IPS-18a (cell line): Measurements from ENCODE around the gene FTSJ3.
A peak's percentile ranks its signal among the peaks of the same experiment; 100 is the strongest.

Experiments
- H3K27ac ChIP-seq: one replicate; pipeline ENCODE4 v1.5.1; 2013; ENCODE audit warnings: low read length
- H3K27me3 ChIP-seq: one replicate; pipeline ENCODE4 v1.6.1; 2013; ENCODE audit warnings: mild to moderate bottlenecking, low read length; ENCODE audit not compliant: control insufficient read depth, insufficient read depth
- H3K36me3 ChIP-seq: one replicate; pipeline ENCODE4 v1.6.1; 2013; ENCODE audit warnings: low read depth, low read length; ENCODE audit not compliant: control insufficient read depth
- H3K4me1 ChIP-seq: one replicate; pipeline ENCODE4 v1.6.1; 2013; ENCODE audit warnings: low read depth, low read length; ENCODE audit not compliant: control insufficient read depth
- H3K4me3 ChIP-seq: one replicate; pipeline ENCODE4 v1.5.1; 2013; ENCODE audit warnings: low read length
- H3K9ac ChIP-seq: one replicate; pipeline ENCODE4 v1.6.1; 2013; ENCODE audit warnings: mild to moderate bottlenecking, low read length, moderate library complexity
- H3K9me3 ChIP-seq: one replicate; pipeline ENCODE4 v1.6.1; 2013; ENCODE audit warnings: low read depth, low read length; ENCODE audit not compliant: control insufficient read depth

FTSJ3 gene

GRCh38 chr17:63774141-63774968 is 53.1 kb downstream of the FTSJ3 start, which contains the start of gene DDX42:
DDX42 (plus strand) TSS chr17:63774170; CDS start chr17:63787050, 12,880 bp downstream.
- peak within 1 kb of the TSS; percentile 98 for H3K9ac ChIP-seq
- H3K4me3 ChIP-seq: peak within 1 kb of the TSS; percentile 89
- peaks cover 24% of the 10 kb centered on the region for H3K36me3 ChIP-seq
- H3K27ac ChIP-seq: peak within 1 kb of the TSS; percentile 98
- no peaks in the 10 kb centered on the region for H3K27me3 ChIP-seq
- H3K4me1 ChIP-seq: peaks cover 8% of the 10 kb centered on the region
- no peaks in the 10 kb centered on the region for H3K9me3 ChIP-seq

DNA sequence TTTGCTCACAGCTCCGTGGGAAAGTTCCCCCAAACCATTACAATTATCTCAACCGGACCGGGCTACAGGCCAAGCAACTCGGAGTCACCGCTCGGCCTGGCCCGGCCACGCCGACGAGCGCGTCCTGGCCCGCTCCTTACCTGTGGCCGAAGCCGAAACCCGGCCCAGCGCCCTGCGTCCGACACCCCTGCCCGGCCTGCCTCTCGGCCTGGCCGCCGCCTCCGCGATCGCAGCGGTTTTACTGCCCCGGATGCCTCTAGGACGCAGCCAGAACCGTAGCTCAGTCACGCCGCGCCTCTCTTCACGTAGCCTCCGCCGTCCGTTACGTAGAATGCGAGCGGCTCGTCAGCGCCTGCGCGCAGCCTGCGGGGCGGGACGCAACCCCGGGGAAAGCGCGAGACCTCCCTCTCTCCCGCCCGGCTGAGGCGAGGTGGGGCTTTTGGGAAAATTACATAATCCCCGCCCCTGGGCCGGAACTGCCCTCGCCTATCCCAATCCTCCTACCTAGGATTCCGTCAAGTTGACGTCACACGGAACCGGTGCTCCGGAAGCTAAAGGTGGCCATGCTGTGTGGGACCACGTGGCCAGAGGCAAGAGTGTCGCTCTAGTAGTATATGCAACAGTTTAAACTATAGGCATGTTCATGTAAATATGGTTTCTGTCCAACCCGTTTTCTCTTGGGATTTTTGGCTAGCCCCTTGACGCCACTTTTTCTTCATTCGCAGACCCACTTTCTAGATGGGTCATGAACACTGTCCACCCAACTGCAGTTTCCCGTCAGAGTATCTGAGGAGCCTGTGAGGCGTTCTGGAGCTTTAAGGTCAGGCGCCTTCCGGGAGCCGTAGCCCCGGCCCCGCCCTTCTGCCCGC is 54.0 kb downstream of the FTSJ3 start, which contains the start of gene CCDC47:
Gene CCDC47 (minus strand): TSS at position 326 of the 869 bp plus-strand sequence. CDS start 7,422 bp downstream, outside the sequence.
- Histone ChIP-seq H3K27ac (peak within 1 kb of the TSS; percentile 98), H3K4me3 (peak within 1 kb of the TSS; percentile 89), H3K9ac (peak within 1 kb of the TSS; percentile 98), H3K9me3 (no peaks in the 10 kb centered on the region), H3K27me3 (no peaks in the 10 kb centered on the region), H3K4me1 (peaks cover 8% of the 10 kb centered on the region), H3K36me3 (peaks cover 15% of the 10 kb centered on the region)

GRCh38 chr17:63772801-63773271 is 54.6 kb downstream of the FTSJ3 start:
- peak overlapping the region; percentile 89 for H3K4me3 ChIP-seq
- H3K27ac ChIP-seq: peak overlapping the region; percentile 57
- no peaks in the 10 kb centered on the region for H3K27me3 ChIP-seq
- H3K36me3 ChIP-seq: peaks cover 9% of the 10 kb centered on the region
- H3K9me3 ChIP-seq: no peaks in the 10 kb centered on the region
- peaks cover 8% of the 10 kb centered on the region for H3K4me1 ChIP-seq
- peak overlapping the region; percentile 85 for H3K9ac ChIP-seq
